Activated naive CD4-positive, alpha-beta T cell treated with Interleukin-2 at 50 U/mL for 16 hours (primary cell): Measurements from ENCODE around the gene PPP5C.
"Not testable (repeated sequence)": the region's sequence is repeated elsewhere in the genome, so short reads cannot be mapped to it uniquely, and the experiment has no call there.

Experiments
- DNase-seq: peaks from one replicate; pipeline ENCODE4 v3.0.0-alpha.2; 2020

PPP5C gene

GRCh38 chr19:46346821-46347571, at the start of gene PPP5C:
Gene PPP5C (plus strand): TSS chr19:46347087. CDS start chr19:46347097, 10 bp downstream.
- DNase-seq, result peak; percentile 89

GRCh38 chr19:46297700-46298478, 49.0 kb upstream of the PPP5C start:
- no peak for DNase-seq

- no peak for DNase-seq
These were observed 48.3 kb upstream of the PPP5C start for GRCh38 chr19:46298479-46299003.

GRCh38 chr19:46299004-46299509, 47.8 kb upstream of the PPP5C start:
- no peak for DNase-seq

GRCh38 chr19:46299695-46300094, 47.2 kb upstream of the PPP5C start:
- DNase-seq, result no peak

- no peak for DNase-seq
These were observed 43.6 kb upstream of the PPP5C start for GRCh38 chr19:46303322-46303690.

GRCh38 chr19:46303691-46304397, 43.0 kb upstream of the PPP5C start:
- no peak for DNase-seq

- no peak for DNase-seq
These were observed 40.4 kb upstream of the PPP5C start for GRCh38 chr19:46306501-46306900.

- DNase-seq, result no peak
These were observed 38.4 kb upstream of the PPP5C start for GRCh38 chr19:46308510-46308909.

GRCh38 chr19:46309056-46309455, 37.8 kb upstream of the PPP5C start:
- DNase-seq, result no peak

GRCh38 chr19:46311444-46311843, 35.4 kb upstream of the PPP5C start:
- DNase-seq, result no peak

- DNase-seq, result not testable (repeated sequence)
These were observed 33.1 kb upstream of the PPP5C start for GRCh38 chr19:46313540-46314469.

GRCh38 chr19:46317339-46317738, 29.5 kb upstream of the PPP5C start:
- DNase-seq, result no peak

GRCh38 chr19:46319613-46320012, 27.3 kb upstream of the PPP5C start:
- DNase-seq, result no peak

- DNase-seq, result no peak
These were observed 26.3 kb upstream of the PPP5C start for GRCh38 chr19:46320559-46320958.

- no peak for DNase-seq
These were observed 25.2 kb upstream of the PPP5C start for GRCh38 chr19:46321653-46322052.

GRCh38 chr19:46323227-46323626, 23.7 kb upstream of the PPP5C start:
- DNase-seq, result not testable (repeated sequence)

- DNase-seq, result no peak
These were observed 22.6 kb upstream of the PPP5C start for GRCh38 chr19:46324277-46324676.

- no peak for DNase-seq
These were observed 20.3 kb upstream of the PPP5C start for GRCh38 chr19:46326608-46327007.

GRCh38 chr19:46328079-46328478, 18.8 kb upstream of the PPP5C start:
- no peak for DNase-seq

GRCh38 chr19:46330319-46330918, 16.5 kb upstream of the PPP5C start:
- no peak for DNase-seq

- DNase-seq, result no peak
These were observed 9.4 kb upstream of the PPP5C start for GRCh38 chr19:46337487-46337886.
